GM18502 (cell line): Measurements from ENCODE around the gene GPN1.
"Not testable (repeated sequence)": the region's sequence is repeated elsewhere in the genome, so short reads cannot be mapped to it uniquely, and the experiment has no call there.

Experiments used
- ATAC-seq: cut with Tn5 transposase; IDR thresholded peaks from one replicate; pipeline ENCODE4 v1.9.1; 2021; ENCODE audit warnings: mild to moderate bottlenecking; ENCODE audit not compliant: unreplicated experiment, poor library complexity

GPN1 gene

DNA sequence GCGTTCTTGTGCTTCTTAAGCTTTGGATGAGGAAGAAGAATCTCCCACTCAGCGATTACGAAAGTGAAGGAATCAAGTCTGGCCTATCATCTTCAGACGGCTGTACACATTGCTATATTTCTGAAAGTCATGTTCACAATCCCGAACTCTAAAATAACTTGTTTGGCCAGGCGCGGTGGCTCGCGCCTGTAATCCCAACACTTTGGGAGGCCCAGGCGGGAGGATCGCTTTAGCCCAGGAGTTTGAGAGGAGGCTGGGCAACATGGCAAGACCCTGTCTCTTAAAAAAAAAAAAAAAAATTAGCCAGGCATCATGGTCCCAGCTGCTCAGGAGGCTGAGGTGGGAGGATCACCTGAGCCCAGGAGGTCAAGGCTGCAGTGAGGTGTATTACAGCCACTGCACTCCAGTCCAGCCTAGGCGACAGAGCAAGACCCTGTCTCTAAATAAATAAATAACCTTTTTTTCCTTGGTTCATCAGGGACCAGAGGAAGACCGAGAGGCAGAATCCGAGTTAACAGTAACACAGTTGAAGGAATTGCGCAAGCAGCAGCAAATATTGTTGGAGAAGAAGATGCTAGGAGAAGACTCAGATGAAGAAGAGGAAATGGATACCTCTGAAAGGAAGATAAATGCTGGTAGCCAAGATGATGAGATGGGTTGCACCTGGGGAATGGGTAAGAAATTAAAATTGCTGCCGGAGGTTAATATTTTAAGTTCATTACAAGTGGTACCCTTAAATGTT lies 35.9 kb downstream of the GPN1 start:
- ATAC-seq = no peak

DNA sequence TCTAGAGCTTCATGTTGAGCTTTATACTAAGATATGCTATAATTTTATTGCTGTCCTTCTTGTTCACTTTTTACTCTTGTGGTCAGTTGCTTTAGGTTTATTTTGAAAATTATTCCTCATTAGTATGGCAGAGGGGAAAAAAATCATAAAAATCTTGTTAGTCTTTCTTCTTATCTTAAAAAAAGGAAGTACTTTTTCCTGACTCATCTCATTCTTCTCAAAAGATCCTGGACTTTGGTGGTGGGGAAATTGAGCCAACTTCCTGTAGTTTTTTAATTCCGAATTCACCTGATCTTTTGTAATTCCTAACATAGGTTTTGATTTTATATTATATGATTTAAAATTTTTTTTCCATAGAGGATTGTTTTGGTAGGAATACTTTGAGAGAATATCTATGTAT lies 38.6 kb downstream of the GPN1 start:
- ATAC-seq = no peak

DNA sequence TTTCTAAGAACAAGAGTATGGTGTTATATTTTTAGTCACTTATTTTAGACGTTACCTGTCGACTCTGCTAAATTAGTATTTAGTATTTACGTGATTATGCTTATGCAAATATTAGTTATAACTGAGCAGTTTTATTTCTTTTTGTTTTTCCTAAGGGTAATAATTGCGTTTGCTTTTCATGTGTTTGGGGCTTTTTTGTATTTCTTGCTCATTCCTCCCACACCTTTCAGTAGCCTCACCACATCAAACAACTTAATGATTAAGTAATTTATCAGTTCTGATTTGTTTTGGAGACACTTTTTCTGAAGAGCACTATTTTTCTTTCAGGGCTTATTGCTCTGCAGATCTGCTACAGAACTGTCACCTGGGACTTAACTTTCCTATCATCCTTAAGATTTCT lies 42.4 kb downstream of the GPN1 start:
- ATAC-seq = no peak

DNA sequence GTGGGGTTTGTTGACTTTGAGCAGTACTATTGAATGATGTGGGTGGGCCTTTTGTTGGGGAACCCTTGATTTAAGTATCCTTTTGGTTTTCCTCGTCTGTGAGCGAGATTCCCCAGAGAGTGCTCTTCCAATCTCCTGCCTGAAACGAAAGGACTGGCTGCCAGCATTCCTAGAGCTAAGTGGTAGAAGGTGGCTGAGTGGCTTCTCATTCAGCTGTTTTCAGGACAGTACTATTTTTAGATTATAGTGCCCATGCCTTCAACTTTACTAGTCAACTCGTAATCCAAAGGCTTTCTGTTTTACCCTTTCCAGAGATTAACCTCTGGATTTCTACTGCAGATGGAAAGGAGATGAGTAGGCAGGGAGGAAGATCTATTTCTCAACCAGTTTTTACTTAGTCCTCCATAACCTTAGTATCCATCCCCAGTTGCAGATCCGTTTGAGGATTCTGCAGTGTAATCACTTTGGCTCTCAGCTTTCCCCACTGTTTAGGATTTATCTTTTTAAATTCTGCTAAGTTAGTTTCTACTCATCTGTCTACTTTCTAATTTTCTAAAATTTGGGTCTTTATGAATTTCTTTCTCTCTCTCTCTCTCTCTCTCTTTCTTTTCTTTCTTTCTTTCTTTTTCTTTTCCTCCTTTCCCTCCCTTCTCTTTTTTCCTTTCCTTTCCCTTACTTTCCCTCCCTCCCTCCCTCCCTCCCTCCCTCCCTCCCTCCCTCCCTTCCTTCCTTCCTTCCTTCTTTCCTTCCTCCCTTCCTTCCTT lies 44.1 kb downstream of the GPN1 start:
- ATAC-seq = no peak

DNA sequence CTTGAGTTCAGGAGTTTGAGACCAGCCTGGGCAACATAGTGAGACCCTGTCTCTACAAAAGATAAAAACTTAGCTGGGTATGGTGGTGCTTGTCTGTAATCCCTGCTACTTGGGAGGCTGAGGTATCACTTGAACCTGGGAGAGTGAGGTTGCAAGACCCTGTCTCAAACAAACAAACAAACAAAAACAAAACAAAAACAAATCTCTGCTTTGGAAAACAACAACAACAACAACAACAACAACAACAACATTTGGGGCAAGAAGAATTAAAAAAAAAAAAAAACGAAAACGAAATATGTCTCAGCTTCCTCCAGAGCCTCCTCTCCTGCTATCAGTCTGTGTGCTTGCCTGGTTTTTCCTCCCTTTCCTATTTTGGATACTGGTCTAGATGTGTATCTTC lies 51.7 kb downstream of the GPN1 start:
- no peak for ATAC-seq

DNA sequence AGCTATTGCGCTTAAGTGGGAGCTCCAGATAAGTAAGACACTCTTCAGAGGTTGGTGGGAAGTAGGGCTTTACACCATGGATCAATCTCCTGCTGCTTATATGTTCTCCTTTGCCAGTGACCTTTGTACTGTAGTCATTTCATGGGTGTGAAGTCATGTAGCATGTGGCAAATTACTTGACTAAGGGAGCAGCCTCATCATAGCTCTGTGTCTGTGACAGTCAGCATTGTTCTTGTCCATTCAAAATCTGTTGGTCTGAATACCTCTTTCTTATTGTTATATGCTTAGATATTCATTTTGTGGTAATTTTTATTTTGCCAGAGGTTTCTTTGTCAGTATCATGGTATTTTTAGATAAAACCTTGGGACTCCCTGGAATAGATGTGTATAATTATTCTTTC lies 53.0 kb downstream of the GPN1 start:
- ATAC-seq = no peak

DNA sequence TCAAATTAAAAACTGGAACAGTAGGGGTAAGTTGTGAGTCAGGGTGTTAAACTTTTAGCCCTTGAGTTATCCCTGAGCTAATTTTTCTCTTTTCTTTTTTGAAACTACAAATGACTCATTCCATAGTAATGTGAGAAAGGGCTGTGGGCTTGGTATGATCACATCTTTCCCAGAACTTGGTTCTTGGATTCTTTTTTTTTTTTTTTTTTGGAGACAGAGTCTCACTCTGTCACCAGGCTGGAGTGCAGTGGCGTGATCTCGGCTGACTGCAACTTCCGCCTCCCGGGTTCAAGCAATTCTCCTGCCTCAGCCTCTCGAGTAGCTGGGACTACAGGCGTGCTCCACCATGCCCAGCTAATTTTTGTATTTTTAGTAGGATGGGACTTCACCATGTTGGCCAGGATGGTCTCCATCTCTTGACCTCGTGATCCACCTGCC lies 53.5 kb downstream of the GPN1 start:
- not testable (repeated sequence) for ATAC-seq

DNA sequence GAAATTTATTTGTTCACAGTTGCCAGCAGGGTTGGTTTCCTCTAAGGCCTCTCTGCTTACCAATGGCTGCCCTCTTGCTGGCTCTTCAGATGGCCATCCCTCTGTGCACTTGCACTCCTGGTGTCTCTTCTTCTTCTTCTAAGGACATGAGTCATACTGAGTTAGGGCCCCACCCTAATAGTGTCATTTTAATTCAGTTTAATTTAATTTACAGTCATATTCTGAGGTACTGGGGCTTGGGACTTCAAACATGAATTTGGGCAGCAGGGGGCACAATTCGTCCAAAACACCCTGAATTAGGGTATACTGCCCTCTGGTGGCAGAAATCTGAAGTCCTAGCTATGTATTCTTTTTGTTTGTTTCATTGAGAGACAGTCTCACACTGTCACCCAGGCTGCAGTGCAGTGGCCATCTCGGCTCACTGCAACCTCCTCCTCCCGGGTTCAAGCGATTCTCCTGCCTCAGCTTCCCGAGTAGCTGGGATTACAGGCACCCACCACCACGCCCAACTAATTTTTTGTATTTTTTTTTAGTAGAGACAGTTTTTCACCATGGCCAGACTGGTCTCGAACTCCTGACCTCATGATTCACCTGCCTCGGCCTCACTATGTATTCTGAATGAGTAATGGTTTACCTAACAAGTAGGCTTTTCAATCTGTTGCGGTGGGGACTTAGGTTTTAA lies 54.7 kb downstream of the GPN1 start:
- peak; percentile 66 for ATAC-seq

DNA sequence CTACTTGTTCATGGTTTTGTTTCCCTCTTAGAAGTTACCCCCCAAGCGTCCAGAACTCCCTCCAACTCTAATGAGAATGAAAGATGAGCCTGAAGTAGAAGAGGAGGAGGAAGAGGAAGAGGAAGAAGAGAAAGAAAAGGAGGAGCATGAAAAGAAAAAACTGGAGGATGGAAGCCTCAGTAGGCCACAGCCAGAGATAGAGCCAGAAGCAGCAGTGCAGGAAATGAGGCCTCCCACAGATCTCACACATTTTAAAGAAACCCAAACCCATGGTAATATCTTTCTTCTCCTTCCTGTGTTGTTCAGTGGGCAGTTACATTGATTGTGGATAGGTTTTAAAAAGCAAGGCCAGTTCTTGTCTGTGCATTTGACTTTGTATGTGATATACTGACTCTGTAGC lies 56.2 kb downstream of the GPN1 start:
- ATAC-seq = not testable (repeated sequence)

DNA sequence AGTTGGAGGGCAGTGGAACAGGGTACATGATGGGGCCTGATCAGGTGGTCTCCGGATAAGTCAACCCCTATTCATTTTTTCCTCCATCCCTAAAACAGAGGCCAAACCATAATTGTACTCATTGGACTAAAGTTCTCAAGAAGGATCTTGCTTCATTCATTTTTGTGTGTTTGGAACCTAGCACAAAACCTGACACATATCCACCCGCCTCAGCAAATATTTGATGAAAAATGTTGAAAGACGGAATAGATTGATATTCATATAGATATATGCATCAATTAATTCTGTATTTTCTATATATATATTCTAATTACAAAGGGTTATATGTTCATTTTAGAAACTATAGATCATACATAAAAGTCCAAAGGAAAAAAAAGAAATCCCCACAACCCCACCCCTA lies 56.7 kb downstream of the GPN1 start:
- no peak for ATAC-seq

DNA sequence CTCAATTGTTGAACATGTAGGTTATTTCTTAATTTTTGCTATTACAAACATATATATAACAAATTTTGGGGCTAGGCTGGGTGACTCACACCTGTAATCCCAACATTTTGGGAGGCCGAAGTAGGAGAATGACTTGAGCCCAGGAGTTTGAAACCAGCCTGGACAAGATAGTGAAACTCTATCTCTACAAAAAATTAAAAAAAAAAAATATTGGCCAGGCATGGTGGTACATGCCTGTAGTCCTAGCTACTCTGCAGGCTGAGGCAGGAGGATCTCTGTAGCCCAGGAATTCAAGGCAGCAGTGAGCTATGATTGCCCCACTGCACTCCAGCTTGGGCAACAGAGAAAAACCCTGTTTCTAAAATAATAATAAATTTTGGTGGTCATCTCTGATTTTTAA lies 58.4 kb downstream of the GPN1 start:
- no peak for ATAC-seq

DNA sequence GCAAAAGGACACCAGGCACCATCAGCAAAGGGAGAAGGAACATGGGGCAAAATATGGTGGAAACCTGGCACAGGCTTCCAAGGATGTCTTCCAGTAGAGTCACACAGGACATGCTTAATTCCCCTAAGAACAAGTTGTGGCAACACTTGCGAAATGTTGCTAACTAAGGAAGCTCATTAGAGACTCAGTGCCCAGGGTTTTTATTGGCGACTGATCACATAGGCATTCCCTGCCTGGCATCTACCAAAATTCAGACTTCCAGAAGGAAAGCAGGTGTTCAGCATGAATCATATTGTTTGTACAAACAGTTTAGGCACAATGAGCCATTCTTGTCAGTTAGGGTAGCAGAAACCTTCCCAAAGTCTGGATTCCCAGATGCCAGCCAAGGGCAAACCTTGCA lies 60.6 kb downstream of the GPN1 start:
- no peak for ATAC-seq

DNA sequence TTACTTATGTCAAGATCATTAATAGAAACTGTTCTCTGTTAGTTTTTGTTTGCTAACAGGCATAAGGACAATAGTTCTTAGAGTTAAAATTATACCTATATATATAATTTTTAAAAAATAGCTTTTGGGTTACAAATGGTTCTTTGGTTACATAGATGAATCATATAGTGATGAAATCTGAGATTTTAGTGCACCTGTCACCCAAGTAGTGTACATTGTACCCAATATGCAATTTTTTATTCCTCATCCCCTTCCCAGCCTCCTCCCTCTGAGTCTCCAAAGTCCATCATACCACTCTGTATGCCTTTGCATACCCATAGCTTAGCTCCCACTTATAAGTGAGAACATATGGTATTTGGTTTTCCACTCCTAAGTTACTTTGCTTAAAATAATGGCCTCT lies 61.2 kb downstream of the GPN1 start:
- ATAC-seq = no peak

DNA sequence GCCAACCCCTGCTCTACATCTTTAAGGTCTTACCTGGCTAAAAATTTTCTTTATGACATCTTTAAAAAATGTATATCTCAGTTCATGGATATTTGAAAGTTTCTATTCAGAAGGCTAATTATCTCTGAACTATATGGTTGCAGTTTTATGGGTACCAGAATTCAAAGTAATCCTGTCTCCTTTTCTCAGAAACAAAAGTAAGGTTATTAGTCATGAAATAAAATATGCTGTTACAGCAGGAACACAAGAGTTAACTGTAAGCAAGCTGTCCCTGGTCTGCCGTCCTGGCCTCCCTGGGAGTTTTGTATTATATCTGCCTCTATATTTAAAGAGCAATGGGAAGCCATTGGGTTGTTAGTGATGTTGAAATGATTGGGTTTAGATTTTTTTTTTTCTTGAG lies 68.8 kb downstream of the GPN1 start:
- no peak for ATAC-seq
